Measurements from ENCODE around the gene ADGB.

GRCh38 chr6:146862508-146862919, 263.7 kb downstream of the ADGB start:
- TF ChIP-seq CTCF (IDR thresholded peaks at IDR 0.05), result no peak
- TF ChIP-seq POLR2A (IDR thresholded peaks at IDR 0.05), result no peak

Measured in right lobe of liver (tissue), 4 donors.